K562 (cell line): Measurements from ENCODE around the gene SLC38A7. TPM values are rescaled to one million over a fixed set of nuclear protein-coding genes. Genes with fewer than 3 reads are reported as not detected.
A peak's percentile ranks its signal among the peaks of the same experiment; 100 is the strongest.

ENCODE experiments used
- ATF7 ChIP-seq: fragments of 450-650 bp; IDR thresholded peaks from 2 replicates; pipeline ENCODE4 v1.7.1; 2014; ENCODE audit warnings: mild to moderate bottlenecking, moderate library complexity
- CREM ChIP-seq: IDR thresholded peaks from 2 replicates; pipeline ENCODE4 v1.6.1; 2014; ENCODE audit warnings: antibody characterized with exemption, low read depth
- DNMT1 ChIP-seq: fragments of 450-650 bp; IDR thresholded peaks from 2 replicates; pipeline ENCODE4 v1.6.1; 2016; ENCODE audit warnings: antibody characterized with exemption, mild to moderate bottlenecking
- FOSL1 ChIP-seq: fragments of 200-800 bp; sonication (Bioruptor generic); conservative IDR thresholded peaks from 2 replicates; pipeline ENCODE4 v1.6.1; 2016; ENCODE audit warnings: missing genetic modification characterization, missing compliant biosample characterization
- JUND ChIP-seq, 2 experiments: IDR thresholded peaks; 2 replicates in 1 of 2; 3 replicates in 1 of 2; pipeline ENCODE4 v1.6.1; 2011; ENCODE audit warnings: borderline replicate concordance in 2 of 2, low read depth in 2 of 2, low read length in 2 of 2, improper control_type of control experiment in 1 of 2, missing biosample characterization in 1 of 2, missing genetic modification characterization in 1 of 2, missing genetic modification reagents in 1 of 2
- PBX2 ChIP-seq, 2 experiments: IDR thresholded peaks in 1 of 2; conservative IDR thresholded peaks in 1 of 2; 2 replicates each; pipeline ENCODE4 v1.6.1; 2016; ENCODE audit warnings: low read depth in 2 of 2, mild to moderate bottlenecking in 1 of 2, missing compliant biosample characterization in 1 of 2, missing genetic modification characterization in 1 of 2, moderate library complexity in 1 of 2
- RAD21 ChIP-seq, 2 experiments: fragments of 250-450 bp in 1 of 2; fragments of 450-650 bp in 1 of 2; sonication (Bioruptor Pico) in 1 of 2; formaldehyde crosslinking in 1 of 2; IDR thresholded peaks in 1 of 2; conservative IDR thresholded peaks in 1 of 2; 2 replicates each; pipeline versions ENCODE4 v1.4.0 to v1.8.0; 2020 to 2022; ENCODE audit warnings: mild to moderate bottlenecking in 2 of 2, moderate library complexity in 1 of 2
- SP1 ChIP-seq: sonication (generic); formaldehyde crosslinking; IDR thresholded peaks from 2 replicates; pipeline ENCODE4 v1.8.1; 2022; ENCODE audit warnings: mild to moderate bottlenecking, missing genetic modification reagents
- STAG1 ChIP-seq: sonication (generic); formaldehyde crosslinking; IDR thresholded peaks from 2 replicates; pipeline ENCODE4 v1.5.0; 2020; ENCODE audit warnings: missing genetic modification reagents, borderline replicate concordance
- YY1 ChIP-seq, 3 experiments: IDR thresholded peaks; 2 replicates each; pipeline ENCODE4 v1.6.1; 2011; ENCODE audit warnings: low read length in 2 of 3, mild to moderate bottlenecking in 2 of 3, moderate library complexity in 2 of 3, borderline replicate concordance in 1 of 3, control low read depth in 1 of 3, low read depth in 1 of 3; ENCODE audit not compliant: insufficient read depth in 3 of 3, insufficient replicate concordance in 2 of 3, control insufficient read depth in 1 of 3, insufficient read length in 1 of 3; ENCODE audit errors: extremely low read depth in 1 of 3
- ZNF197 ChIP-seq: fragments of 200-800 bp; sonication (Bioruptor generic); IDR thresholded peaks from 2 replicates; pipeline ENCODE4 v1.6.1; 2016; ENCODE audit warnings: low read depth, missing genetic modification characterization, missing compliant biosample characterization
- ZNF274 ChIP-seq: IDR thresholded peaks from 2 replicates; pipeline ENCODE4 v1.6.1; 2011; ENCODE audit warnings: low read depth, mild to moderate bottlenecking, low read length, moderate library complexity, borderline replicate concordance
- ZNF551 ChIP-seq: fragments of 250-450 bp; sonication (Bioruptor Pico); IDR thresholded peaks from 2 replicates; pipeline ENCODE4 v1.5.0; 2021; ENCODE audit warnings: mild to moderate bottlenecking, moderate library complexity
- polyA plus RNA-seq, 8 experiments: library from polyadenylated mRNA; depleted of rRNA in 4 of 8; stranded (reverse) in 5 of 8; unstranded in 3 of 8; fragments of >200 nt; fragmentation: Nextera tagmentation in 2 of 8; fragmentation: Illumina TruSeq in 1 of 8; extraction: Ambion mirVana in 2 of 8; extraction: Trizol in 1 of 8; gene quantifications; 2 replicates each; pipeline versions ENCODE4 v1.2.1 to v1.2.3, GENCODE V29; 2011 to 2014; ENCODE audit warnings: inconsistent platforms in 1 of 8, missing spikeins in 1 of 8
- total RNA-seq, 7 experiments: library from RNA; depleted of rRNA in 6 of 7; stranded (reverse); fragments of >200 nt in 6 of 7; fragmentation: Illumina TruSeq in 2 of 7; extraction: Trizol in 2 of 7; gene quantifications; 2 replicates each; pipeline versions ENCODE4 v1.2.1 to v1.2.3, GENCODE V29; 2011 to 2021; ENCODE audit warnings: low replicate concordance in 1 of 7
- TF ChIP-seq, protein P1 (sequence below): fragments of 450-650 bp; formaldehyde crosslinking; IDR thresholded peaks from 2 replicates; pipeline ENCODE4 v1.4.0; 2020; ENCODE audit warnings: mild to moderate bottlenecking, moderate library complexity
- TF ChIP-seq, protein P2 (sequence below): fragments of 450-650 bp; IDR thresholded peaks from 2 replicates; pipeline ENCODE4 v1.6.1; 2016; ENCODE audit warnings: low read depth, mild to moderate bottlenecking, moderate library complexity

Gene SLC38A7
- total and polyA plus RNA-seq, 9 of the 15 experiments (the other 6 are each of a cell fraction or from before 2014, with no cell fraction given): 2.7 to 12.2 (median 6.5) TPM

- TF ChIP-seq YY1 (IDR thresholded peaks at IDR 0.05; ENCODE audit: borderline replicate concordance in 1 of 3, control insufficient read depth in 1 of 3, extremely low read depth in 1 of 3, insufficient read depth in 3 of 3, insufficient read length in 1 of 3, insufficient replicate concordance in 2 of 3, low read depth in 1 of 3, low read length in 2 of 3) (peak in 1 of 3 experiments; percentile 28), FOSL1 (tag) (peak; percentile 60), ZNF197 (CRISPR knock-in tag) (no peak), JUND (IDR thresholded peaks at IDR 0.05; ENCODE audit: borderline replicate concordance, low read depth, low read length) (peak; percentile 67; the same call in 1 of the 2 replicates), JUND (tag; IDR thresholded peaks at IDR 0.05; ENCODE audit: borderline replicate concordance, low read depth, low read length) (peak; percentile 62; the same call in 1 of the 3 replicates), DNMT1 (no peak), ATF7 (0 out of 2 replicates have a peak, but pooled peaks have one; percentile 27), ZNF551 (CRISPR knock-in tag) (no peak), SP1 (CRISPR knock-in tag) (no peak), ZNF274 (no peak), CREM (0 out of 2 replicates have a peak, but pooled peaks have one; percentile 3), STAG1 (CRISPR knock-in tag) (peak; percentile 45; the same call in 1 of the 2 replicates), RAD21 (CRISPR knock-in tag; conservative IDR thresholded peaks at IDR 0.05 in 1 of 2, IDR thresholded peaks at IDR 0.05 in 1 of 2) (peak; percentile 84 to 88), PBX2 (CRISPR knock-in tag; IDR thresholded peaks at IDR 0.05; ENCODE audit: low read depth) (peak; percentile 21; the same call in 1 of the 2 replicates), PBX2 (tag; conservative IDR thresholded peaks at IDR 0.05; ENCODE audit: low read depth) (peak; percentile 36)
- TF ChIP-seq, protein P1, sequence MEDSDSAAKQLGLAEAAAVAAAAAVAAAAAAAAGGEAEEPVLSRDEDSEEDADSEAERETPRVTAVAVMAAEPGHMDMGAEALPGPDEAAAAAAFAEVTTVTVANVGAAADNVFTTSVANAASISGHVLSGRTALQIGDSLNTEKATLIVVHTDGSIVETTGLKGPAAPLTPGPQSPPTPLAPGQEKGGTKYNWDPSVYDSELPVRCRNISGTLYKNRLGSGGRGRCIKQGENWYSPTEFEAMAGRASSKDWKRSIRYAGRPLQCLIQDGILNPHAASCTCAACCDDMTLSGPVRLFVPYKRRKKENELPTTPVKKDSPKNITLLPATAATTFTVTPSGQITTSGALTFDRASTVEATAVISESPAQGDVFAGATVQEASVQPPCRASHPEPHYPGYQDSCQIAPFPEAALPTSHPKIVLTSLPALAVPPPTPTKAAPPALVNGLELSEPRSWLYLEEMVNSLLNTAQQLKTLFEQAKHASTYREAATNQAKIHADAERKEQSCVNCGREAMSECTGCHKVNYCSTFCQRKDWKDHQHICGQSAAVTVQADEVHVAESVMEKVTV (CRISPR knock-in tag): peak; percentile 78
- TF ChIP-seq, protein P2, sequence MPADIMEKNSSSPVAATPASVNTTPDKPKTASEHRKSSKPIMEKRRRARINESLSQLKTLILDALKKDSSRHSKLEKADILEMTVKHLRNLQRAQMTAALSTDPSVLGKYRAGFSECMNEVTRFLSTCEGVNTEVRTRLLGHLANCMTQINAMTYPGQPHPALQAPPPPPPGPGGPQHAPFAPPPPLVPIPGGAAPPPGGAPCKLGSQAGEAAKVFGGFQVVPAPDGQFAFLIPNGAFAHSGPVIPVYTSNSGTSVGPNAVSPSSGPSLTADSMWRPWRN: no peak
Measured at GRCh38 chr16:58661199-58661830, 23.3 kb downstream of the SLC38A7 start (continued).
